ENCODE results near the gene PLEK. TPM values are rescaled to one million over a fixed set of nuclear protein-coding genes. Genes with fewer than 3 reads are reported as not detected.

The PLEK gene
- total RNA-seq, 1 experiment from 2014 or later, result not detected

GRCh38 chr2:68429311-68429826 is 64.3 kb downstream of the PLEK start:
- no TSS peak for BruUV-seq (replicated peaks)
- intact Hi-C loops (cut with micrococcal nuclease), result no loop called here
- Histone ChIP-seq H3K4me2 (ENCODE audit: low read length) (no peak overlapping the region), H3K9me2 (replicated peaks; ENCODE audit: low read length) (no peaks in the 10 kb centered on the region), H3F3A (ENCODE audit: low read length, unreplicated experiment) (no peaks in the 10 kb centered on the region), H2AFZ (ENCODE audit: low read length) (no peak overlapping the region), H3K4me1 (ENCODE audit: insufficient read depth, low read length) (peaks cover 13% of the 10 kb centered on the region), H3K4me3 (ENCODE audit: low read length) (no peak overlapping the region), H3K79me2 (ENCODE audit: low read length) (no peaks in the 10 kb centered on the region), H3K9me3 (ENCODE audit: low read length) (no peaks in the 10 kb centered on the region), H3K9ac (ENCODE audit: low read length) (no peak overlapping the region), H3K36me3 (ENCODE audit: low read depth, low read length) (no peaks in the 10 kb centered on the region), H3K27ac (ENCODE audit: low read length) (no peak overlapping the region), H4K20me1 (ENCODE audit: low read length) (no peaks in the 10 kb centered on the region), H3K27me3 (ENCODE audit: low read length) (no peaks in the 10 kb centered on the region)
- CTCF ChIA-PET, result no interaction called here
- TF ChIP-seq EZH2phosphoT487 (IDR thresholded peaks at IDR 0.05; ENCODE audit: borderline replicate concordance, low read length) (no peak), EZH2 (IDR thresholded peaks at IDR 0.05; ENCODE audit: low read length, unreplicated experiment) (no peak)
- TF ChIP-seq, protein P1, sequence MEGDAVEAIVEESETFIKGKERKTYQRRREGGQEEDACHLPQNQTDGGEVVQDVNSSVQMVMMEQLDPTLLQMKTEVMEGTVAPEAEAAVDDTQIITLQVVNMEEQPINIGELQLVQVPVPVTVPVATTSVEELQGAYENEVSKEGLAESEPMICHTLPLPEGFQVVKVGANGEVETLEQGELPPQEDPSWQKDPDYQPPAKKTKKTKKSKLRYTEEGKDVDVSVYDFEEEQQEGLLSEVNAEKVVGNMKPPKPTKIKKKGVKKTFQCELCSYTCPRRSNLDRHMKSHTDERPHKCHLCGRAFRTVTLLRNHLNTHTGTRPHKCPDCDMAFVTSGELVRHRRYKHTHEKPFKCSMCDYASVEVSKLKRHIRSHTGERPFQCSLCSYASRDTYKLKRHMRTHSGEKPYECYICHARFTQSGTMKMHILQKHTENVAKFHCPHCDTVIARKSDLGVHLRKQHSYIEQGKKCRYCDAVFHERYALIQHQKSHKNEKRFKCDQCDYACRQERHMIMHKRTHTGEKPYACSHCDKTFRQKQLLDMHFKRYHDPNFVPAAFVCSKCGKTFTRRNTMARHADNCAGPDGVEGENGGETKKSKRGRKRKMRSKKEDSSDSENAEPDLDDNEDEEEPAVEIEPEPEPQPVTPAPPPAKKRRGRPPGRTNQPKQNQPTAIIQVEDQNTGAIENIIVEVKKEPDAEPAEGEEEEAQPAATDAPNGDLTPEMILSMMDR (conservative IDR thresholded peaks at IDR 0.05; ENCODE audit: low read depth, low read length), result no peak
- POLR2A ChIA-PET (ENCODE audit: unreplicated experiment), result no interaction called here
- peak; percentile 19; the same call in 1 of the 2 replicates for ATAC-seq
- no peak for DNase-seq

GRCh38 chr2:68431316-68431972 is 66.4 kb downstream of the PLEK start:
- no peaks in the 10 kb centered on the region for H3K27me3 ChIP-seq (ENCODE audit: low read length)
- BruUV-seq (replicated peaks), result no TSS peak
- no peaks in the 10 kb centered on the region for H4K20me1 ChIP-seq (ENCODE audit: low read length)
- no peaks in the 10 kb centered on the region for H3K9me3 ChIP-seq (ENCODE audit: low read length)
- H3K4me3 ChIP-seq (ENCODE audit: low read length), result no peak overlapping the region
- ChIA-PET CTCF (no interaction called here), POLR2A (ENCODE audit: unreplicated experiment) (no interaction called here)
- intact Hi-C loops (cut with micrococcal nuclease), result no loop called here
- no peak overlapping the region for H3K4me2 ChIP-seq (ENCODE audit: low read length)
- TF ChIP-seq EZH2phosphoT487 (IDR thresholded peaks at IDR 0.05; ENCODE audit: borderline replicate concordance, low read length) (no peak), EZH2 (IDR thresholded peaks at IDR 0.05; ENCODE audit: low read length, unreplicated experiment) (no peak)
- TF ChIP-seq, protein P1 (conservative IDR thresholded peaks at IDR 0.05; ENCODE audit: low read depth, low read length), result no peak
- H3K79me2 ChIP-seq (ENCODE audit: low read length), result no peaks in the 10 kb centered on the region
- no peak for DNase-seq
- no peaks in the 10 kb centered on the region for H3K9me2 ChIP-seq (replicated peaks; ENCODE audit: low read length)
- no peaks in the 10 kb centered on the region for H3K36me3 ChIP-seq (ENCODE audit: low read depth, low read length)
- H2AFZ ChIP-seq (ENCODE audit: low read length), result no peak overlapping the region
- H3F3A ChIP-seq (ENCODE audit: low read length, unreplicated experiment), result no peaks in the 10 kb centered on the region
- no peak overlapping the region for H3K27ac ChIP-seq (ENCODE audit: low read length)
- ATAC-seq, result no peak
- peaks cover 13% of the 10 kb centered on the region for H3K4me1 ChIP-seq (ENCODE audit: insufficient read depth, low read length)
- no peak overlapping the region for H3K9ac ChIP-seq (ENCODE audit: low read length)

Data from PC-3 (cell line).